GM18868 (cell line): ENCODE data around the gene NPR3.
A peak's percentile ranks its signal among the peaks of the same experiment; 100 is the strongest.

Source experiments
- ATAC-seq: cut with Tn5 transposase; IDR thresholded peaks from one replicate; pipeline ENCODE4 v1.9.1; 2021; ENCODE audit warnings: mild to moderate bottlenecking, moderate library complexity; ENCODE audit not compliant: unreplicated experiment

Gene NPR3, protein sequence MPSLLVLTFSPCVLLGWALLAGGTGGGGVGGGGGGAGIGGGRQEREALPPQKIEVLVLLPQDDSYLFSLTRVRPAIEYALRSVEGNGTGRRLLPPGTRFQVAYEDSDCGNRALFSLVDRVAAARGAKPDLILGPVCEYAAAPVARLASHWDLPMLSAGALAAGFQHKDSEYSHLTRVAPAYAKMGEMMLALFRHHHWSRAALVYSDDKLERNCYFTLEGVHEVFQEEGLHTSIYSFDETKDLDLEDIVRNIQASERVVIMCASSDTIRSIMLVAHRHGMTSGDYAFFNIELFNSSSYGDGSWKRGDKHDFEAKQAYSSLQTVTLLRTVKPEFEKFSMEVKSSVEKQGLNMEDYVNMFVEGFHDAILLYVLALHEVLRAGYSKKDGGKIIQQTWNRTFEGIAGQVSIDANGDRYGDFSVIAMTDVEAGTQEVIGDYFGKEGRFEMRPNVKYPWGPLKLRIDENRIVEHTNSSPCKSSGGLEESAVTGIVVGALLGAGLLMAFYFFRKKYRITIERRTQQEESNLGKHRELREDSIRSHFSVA

DNA sequence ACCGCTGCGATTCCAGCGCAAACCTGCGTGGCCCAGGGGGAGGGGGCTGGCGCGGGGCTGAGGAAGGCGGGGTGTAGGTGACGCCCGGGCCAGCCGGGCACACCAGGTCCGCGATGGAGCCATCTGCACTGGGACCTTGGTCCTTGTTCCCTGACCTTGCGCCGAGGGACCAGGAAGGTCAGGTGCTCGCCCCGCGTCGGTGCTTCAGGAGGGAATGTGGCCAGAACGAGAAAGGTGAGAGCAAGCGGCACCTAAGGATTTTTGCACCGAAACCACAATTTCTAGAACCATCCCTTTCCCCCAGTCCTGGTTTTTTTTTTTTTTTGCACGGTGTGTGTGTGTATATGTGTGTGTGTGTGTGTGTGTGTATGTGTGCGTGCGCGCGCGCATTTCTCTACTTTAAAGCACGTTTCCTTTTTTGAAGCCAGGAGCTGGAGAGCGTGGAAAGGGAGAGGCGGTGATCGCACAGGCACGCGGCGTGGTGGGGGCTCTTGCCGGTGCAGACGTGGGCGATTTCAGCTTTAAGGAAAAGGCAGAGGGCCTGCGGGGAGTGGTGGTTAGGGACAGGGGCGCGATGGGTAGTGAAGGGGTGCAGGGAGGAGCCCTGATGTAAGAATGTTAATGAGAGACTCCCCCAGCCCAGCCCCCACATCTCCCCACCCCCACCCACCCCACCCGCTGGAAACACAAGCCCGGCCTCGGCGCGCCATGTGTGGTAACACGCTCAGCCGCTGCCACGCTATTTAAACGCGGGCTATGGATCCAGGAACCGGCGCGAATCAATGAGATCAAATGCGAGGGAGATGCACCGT, at the start of gene NPR3:
TSS of gene NPR3 (plus strand) at position 772 of the 812 bp plus-strand sequence. CDS start 456 bp downstream, outside the sequence.
- ATAC-seq: no peak

DNA sequence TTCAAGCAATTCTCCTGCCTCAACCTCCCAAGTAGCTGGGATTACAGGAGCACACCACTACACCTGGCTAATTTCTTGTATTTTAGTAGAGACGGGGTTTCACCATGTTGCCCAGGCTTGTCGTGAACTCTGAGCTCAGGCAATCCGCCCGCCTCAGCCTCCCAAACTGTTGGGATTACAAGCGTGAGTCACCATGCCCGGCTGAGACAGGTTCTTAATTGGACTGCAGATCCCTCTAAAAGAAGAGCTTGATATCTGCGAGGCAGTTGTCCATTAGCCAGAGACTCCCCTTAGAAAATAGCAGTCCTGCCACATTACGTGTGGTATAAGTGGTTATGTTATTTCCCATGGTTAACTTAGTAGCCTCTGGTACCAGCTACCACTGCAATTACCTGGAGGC, 46.6 kb upstream of the NPR3 start:
- ATAC-seq: no peak

DNA sequence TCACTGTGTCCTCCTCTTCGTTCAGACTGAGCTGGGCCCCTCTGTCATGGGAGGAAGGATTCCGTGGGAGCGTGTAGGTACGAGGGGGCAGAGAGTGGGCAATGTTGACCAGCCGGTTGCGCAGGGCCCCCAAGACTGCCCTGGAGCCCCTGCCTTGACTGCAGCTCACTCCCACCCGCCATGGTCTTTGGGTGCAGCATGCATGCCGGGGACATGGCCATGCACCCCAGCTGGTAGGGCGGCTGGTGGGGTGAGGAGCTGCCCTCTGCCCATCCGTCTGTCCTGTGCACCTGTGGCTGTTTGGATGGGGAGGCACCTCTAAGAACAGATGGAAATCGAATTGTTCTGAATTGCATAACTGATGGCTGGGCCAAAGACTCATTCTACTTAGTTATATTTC, 42.6 kb upstream of the NPR3 start:
- ATAC-seq: no peak

DNA sequence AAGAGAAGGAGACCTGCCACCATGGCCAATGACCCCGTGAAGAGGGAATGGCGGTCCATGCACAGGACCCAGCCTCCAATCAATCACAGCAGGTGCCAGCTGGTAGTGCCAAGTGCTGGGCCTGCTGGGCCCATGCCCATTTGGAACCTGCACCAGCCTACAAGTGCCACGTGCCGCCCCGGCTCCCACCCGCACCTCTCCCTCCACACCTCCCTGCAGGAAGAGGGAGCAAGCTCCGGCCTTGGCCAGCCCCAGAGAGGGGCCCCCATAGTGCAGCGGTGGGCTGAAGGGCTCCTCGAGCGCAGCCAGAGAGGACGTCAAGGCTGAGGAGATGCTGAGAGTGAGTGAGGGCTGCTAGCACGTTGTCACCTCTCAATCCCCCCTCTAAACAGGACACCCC, 37.8 kb upstream of the NPR3 start:
- ATAC-seq: no peak

DNA sequence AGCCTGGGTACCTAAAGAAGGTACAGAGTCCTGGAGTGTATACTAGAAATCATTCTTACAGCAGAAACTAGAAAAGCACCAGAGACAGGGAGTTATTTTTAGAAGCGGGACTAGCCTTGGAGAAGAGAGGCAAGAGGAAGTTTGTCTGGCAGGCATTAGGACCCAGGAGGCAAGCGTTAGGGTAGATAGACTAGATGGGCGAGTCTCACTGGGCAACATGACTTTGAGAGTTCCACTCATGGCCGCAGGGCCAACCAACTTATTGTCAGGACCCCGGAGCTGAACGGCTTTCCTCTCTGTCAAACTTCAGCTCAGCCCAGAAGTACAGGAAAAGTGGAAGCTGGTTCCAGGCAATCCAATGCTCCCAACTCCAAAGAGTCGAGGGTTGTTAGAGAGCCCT, 34.1 kb upstream of the NPR3 start:
- no peak for ATAC-seq

DNA sequence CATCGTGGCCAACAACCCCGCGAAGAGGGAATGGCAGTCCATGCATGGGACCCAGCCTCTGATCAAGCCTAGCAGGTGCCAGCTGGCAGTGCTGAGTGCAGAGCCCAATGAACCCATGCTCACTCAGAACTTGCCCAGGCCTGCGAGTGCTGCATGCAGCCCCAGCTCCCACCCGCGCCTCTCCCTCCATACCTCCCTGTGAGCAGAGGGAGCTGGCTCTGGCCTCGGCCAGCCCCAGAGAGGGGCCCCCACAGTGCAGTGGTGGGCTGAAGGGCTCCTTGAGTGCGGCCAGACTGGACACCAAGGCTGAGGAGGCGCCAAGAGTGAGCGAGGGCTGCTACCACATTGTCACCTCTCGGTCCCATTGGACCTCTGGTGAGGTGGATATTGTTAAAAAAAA, 32.6 kb upstream of the NPR3 start:
- no peak for ATAC-seq

DNA sequence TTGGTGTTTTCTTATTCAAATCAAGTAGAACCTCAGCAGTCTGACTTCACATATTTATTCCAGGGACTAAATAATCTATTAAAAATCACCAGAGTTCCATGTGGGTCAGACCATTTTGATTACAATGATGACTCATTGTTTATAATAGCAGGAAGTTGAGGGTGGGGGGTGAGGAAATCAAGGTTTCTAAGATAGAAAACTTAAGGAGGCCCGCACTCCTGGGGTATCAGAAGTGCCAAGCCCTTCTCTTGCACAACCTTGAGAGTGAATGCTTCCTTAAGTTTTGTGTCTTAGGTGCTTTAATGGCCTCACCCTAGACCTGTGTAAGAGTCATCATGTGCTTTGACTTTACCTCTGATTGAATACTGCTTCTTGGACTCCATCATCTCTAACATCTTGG, 31.9 kb upstream of the NPR3 start:
- no peak for ATAC-seq

DNA sequence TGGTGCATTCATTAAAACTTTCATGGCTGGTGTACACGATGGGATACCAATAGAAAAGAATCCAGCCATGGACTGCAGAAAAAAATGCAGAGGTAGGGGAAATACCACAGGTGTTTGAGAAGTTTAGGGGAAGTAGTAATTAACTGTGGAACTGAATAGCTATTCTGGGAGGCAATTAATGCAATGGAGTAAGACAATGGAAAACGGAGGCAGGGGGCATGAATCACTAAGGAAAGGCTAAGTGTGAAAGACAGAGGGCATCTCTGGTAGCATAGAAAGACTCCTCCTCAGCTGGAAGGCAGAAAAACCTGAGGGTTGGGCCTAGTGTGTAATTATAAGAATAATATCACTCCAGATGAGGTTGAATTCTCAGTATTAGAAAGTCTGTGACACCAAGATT, 30.9 kb upstream of the NPR3 start:
- ATAC-seq: no peak

DNA sequence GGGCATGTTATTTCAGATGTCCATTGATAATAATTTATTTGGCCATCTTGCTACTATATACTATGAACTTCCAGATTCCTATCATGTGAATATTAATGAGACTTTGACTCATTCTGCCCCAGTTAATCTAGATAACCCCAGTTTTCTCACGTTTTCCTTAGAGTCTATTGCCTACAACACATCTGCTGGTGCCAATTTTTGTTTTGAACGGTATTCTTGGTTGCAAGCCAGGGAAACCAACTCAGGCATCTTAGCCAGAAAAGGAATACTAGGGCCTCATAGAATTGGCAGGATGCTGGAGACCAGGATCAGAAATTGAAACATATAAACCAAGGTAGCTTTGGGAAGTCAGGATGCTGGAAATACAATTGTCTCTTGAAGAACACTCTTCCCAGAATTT, 28.0 kb upstream of the NPR3 start:
- ATAC-seq: no peak

DNA sequence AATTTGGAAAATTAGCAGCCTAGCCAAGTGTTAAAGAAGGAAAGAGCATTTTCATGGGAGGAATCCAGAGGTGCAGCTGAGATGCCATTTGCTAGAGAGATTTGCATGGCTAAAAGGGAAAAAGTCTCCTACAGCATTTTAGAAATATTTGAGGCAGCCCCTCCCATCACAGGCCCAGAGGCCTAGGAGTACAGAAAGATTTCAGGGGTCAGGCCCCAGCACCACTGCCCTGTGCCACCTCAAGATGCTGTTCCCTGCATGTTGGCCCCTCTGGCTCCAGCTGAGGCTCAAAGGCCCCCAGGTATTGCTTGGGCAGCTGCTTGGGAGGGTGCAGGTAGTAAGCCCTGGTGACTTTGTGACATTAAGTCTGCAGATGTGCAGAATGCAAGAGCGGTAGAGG, 26.9 kb upstream of the NPR3 start:
- ATAC-seq: no peak

DNA sequence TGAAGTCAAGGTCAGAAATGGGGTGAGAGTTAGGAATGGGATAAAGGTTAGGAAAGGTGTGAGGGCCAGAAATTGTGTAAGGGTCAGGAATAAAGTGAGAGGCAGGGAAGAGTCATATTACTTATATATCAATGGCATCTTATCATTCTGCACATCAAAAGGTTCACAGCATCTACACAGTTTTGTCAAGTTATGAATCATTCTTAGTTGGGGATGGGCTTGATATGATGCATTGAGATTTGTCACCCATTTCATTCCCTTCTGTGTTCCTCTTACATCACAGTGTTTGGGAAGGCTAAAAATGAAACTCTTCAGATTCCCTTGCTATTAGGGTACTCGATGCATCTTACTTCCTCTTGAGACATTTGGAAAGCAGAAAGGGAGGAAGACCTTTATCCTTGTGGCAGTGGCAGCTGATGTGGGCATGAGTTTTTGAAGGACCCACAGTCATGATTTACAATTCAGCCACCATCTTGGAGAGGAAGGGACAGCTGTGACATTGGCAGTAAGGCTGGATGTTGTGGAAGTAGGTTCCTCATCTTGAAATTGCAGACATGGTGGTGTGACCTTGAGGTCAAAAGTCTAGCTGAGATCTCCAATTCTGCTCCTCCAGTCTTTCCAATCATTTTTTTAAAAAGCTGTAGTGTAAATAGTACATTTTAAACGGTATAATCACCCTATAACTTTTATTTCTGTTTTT, 24.2 kb upstream of the NPR3 start:
- no peak for ATAC-seq

DNA sequence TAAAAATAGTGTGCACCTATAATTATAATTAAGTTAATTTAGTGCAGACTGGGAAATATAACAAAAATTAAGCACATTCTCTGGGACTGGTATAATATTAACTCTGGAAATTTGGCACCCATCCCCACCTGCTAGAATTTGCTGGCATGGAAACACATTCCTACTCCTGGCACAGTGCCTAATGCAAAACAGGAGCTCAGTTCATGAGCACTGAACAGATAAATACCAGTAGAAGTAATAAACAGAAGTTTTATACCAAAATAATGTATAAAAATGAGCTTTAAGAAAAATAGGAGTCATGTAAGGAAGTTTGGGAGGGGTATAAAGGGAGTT, 23.7 kb upstream of the NPR3 start:
- ATAC-seq: no peak

DNA sequence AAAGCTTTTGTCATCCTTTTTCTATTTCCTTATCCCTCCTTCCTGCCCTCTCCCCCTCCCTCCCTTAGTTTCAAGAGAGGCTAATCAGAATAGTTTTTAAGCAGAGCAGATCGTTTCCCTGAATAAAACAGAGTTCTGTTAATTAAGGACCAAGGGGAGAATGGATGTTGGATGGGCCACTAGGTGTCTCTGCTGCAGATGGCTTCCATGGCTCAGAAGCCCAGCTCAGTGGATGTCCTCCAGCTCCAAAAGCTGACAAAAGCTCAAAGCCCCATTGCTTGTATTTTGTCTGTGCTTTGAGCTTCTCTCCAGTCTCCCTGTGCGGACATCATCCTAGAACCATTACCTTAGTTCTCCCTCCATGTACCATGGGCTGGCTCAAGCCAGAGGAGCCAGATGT, 21.0 kb upstream of the NPR3 start:
- ATAC-seq: no peak

DNA sequence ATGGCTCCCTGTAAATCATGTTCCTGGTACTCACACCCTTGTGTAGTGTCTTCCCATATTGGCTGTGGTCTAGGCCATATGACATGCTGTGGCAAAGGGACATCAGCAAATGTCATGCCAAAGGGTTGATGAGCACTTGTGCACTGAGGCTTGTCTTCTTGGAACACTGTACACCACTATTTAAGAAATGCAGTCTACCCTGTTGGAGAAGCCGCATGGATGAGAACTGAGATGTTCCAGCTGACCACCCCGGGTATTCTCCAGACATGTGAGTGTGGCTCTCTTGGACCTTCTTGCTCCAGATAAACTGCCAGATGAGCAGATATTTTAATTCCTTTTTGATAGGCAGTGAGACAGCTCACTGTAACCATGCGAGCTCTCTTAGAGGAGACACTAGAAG, 20.5 kb upstream of the NPR3 start:
- no peak for ATAC-seq

DNA sequence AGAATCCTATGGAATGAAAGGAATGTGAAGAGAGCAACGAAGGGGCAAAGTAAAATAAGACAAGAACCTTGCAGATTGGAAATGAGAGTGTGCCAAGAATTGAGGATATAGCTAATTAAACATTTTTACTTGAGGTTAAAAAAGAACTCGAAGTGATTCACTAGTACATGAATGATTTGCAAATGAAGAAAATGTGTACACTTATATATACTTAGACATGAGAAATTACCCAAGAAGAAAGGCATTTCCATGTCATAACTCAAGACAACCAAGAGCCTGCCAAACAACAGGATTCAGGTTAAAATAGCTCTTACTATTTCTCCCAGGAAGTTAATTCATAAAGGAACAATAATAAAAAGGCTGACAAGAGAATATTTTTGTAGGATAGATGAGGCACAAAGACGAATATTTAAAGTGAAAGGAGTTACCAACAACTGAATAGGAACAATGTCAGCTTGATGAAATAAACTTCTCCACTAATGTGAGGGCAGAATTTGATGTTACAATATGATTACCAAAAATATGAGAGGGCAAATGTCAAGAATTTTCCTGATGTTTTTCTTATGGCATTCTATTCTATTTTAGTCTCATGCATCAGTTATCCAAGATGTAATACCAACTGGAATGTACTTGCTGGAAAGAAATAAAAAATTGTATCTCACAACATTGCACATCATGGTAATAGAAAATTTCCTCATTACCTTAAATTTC, 18.9 kb upstream of the NPR3 start:
- ATAC-seq: no peak

DNA sequence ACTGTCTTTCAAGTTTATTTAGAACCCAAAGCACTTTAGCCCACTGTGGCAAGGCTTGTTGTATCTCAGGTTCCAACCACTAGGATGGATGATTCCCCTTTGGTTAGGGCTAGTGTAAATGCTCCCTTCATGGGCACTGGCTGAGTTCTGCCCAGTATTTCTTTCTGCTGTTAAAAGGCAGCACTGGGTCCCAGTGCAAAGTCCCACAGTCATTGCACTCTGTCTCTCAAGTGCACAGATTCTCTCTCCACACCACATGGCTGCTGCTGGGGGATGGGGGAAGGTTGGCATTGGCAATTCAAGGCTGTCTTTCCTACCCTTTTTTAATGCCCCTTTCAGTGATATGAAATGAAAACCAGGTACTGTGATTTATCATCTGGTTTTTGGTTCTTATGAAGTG, 7.2 kb upstream of the NPR3 start:
- no peak for ATAC-seq

DNA sequence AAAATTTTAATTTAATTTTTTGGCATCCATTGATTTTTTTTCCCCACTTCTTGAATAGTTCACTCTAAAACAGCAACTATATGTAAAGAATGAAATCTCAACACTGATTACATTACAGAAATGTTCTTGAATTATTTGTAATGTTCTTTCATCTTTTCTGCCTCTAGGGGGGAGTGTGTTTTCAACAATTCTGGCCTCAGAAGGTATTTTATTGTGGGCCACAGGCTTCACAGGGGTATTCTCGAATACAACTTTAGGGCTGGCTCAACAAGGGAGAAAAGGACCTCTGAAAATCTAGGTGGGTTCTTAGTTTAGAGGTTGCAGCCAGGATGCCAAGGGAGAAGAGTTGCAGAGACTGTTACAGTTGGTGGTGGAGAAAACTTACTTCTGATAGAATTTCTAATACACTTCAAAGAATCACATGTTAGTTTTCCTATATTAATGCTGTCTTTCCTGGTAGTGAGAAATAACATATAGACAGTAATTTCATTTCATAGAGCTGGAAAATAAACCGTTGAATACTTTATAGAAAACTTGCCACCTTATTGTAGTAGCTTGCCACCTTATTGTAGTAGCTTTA, 3.6 kb upstream of the NPR3 start:
- ATAC-seq: no peak

DNA sequence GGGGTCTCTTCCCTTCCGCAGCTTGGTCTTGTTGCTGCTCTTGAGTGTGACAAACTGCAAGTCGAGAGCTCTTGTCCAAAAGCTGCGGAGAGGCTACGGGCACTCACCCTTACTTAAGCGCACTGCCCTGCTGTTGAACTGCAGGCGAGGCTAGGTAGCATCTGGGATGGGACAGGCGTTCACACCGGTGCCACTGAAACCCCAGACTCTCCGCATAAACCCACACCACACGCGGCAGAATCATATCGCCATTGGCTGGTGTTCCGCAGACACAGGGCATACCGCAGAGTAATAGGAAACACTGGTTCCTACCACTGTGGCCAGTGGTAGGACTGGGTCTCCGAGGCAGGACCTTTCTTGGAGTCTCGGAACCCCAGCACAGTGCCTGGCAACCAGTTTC, 2.2 kb upstream of the NPR3 start:
- no peak for ATAC-seq

DNA sequence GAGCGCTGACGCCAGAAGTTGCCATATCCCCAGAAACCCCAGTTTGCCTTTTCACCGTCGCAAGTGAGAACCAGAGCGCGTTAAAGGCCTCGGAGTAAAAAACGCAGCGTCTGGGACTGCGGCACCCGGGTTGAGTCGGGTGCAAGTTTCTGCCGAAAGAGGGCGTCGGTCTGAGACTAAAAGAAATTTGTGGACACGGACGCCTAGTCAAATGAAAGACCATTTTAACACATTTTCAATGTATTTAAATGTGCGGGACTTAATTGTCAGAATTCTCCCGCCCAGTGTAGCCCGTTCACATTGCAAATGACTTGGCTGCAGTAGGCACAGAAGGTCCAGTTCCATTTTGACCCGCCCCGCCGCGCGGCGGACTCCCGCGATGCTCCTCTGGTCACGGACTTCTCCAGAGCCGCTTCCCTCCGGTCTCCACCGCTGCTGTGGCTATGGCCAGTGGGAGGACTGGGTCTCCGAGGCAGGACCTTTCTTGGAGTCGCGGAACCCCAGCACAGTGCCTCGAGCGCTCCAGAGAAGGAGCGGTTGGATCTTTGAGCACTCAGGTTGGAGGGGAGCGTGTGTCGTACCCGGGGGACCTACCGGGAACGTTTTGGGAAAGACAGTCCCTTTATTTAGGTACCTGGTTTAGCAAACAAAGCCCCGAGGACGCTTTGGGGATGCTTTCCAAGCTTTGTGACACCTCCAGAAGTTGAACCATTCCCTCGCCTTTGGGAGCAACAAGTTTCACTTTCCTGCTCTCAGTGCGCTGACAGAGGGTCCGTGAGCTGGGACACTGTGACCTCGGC, 1.2 kb upstream of the NPR3 start:
- ATAC-seq: peak; percentile 54

DNA sequence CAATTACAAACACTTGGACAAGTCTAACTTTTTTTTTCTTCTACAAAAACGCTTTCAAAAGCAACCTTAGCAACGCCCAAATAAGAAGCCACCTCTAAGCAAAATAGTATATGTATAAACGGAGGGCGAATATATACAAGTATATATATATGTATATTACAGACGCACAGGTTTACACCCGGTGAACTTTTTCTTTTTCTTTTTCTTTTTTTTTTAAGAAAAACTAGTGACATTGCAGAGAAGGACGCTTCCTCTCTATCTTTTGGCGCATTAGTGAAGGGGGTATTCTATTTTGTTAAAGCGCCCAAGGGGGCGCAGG, 200 bp downstream of the NPR3 start:
- ATAC-seq: no peak
